ENCODE results near the gene WDR37. TPM values are rescaled to one million over a fixed set of nuclear protein-coding genes. Genes with fewer than 3 reads are reported as not detected.

Gene WDR37, protein sequence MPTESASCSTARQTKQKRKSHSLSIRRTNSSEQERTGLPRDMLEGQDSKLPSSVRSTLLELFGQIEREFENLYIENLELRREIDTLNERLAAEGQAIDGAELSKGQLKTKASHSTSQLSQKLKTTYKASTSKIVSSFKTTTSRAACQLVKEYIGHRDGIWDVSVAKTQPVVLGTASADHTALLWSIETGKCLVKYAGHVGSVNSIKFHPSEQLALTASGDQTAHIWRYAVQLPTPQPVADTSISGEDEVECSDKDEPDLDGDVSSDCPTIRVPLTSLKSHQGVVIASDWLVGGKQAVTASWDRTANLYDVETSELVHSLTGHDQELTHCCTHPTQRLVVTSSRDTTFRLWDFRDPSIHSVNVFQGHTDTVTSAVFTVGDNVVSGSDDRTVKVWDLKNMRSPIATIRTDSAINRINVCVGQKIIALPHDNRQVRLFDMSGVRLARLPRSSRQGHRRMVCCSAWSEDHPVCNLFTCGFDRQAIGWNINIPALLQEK
- 6.9 and 11.3 TPM in 2 replicates for total RNA-seq

GRCh38 chr10:1056326-1057105 is at the start of gene WDR37:
WDR37 (plus strand) TSS chr10:1056385; CDS start chr10:1072156, 15,771 bp downstream.

GRCh38 chr10:1025683-1026082 is 30.5 kb upstream of the WDR37 start, which contains the start of gene IDI2:
IDI2 (minus strand) TSS chr10:1025859; CDS start chr10:1024723, 1,136 bp downstream.

GRCh38 chr10:1048732-1049424 is 7.3 kb upstream of the WDR37 start, which contains the start of gene IDI1:
IDI1 (minus strand) TSS chr10:1049119; CDS start chr10:1049003, 116 bp downstream.

Other genes with a start within 250 kb of the WDR37 start
- gene LARP4B, start 124.7 kb upstream of the WDR37 start, total RNA-seq = 32.7 and 44.6 TPM in 2 replicates
- gene GTPBP4, start 68.0 kb upstream of the WDR37 start, total RNA-seq = 51.5 and 94.2 TPM in 2 replicates
- gene IDI2, start 30.5 kb upstream of the WDR37 start, total RNA-seq = not detected in 2 replicates
- 107 and 149 TPM in 2 replicates for gene IDI1, start 7.3 kb upstream of the WDR37 start, total RNA-seq